HG03196 (cell line): Measurements from ENCODE around the gene IFNA10.
"Not testable (repeated sequence)": the region's sequence is repeated elsewhere in the genome, so short reads cannot be mapped to it uniquely, and the experiment has no call there.

Experiments
- ATAC-seq: cut with Tn5 transposase; IDR thresholded peaks from one replicate; pipeline ENCODE4 v1.9.1; 2021; ENCODE audit not compliant: unreplicated experiment

IFNA10 gene

GRCh38 chr9:21207043-21207442 is at the start of gene IFNA10:
Gene IFNA10 (minus strand): TSS chr9:21207143. CDS start chr9:21207097, 46 bp downstream.
- not testable (repeated sequence) for ATAC-seq

GRCh38 chr9:21255538-21256212 is 48.7 kb upstream of the IFNA10 start:
- ATAC-seq: no peak

GRCh38 chr9:21252721-21253547 is 46.0 kb upstream of the IFNA10 start:
- ATAC-seq: peak; percentile 73

GRCh38 chr9:21251638-21252037 is 44.7 kb upstream of the IFNA10 start:
- ATAC-seq: no peak

GRCh38 chr9:21251190-21251589 is 44.2 kb upstream of the IFNA10 start:
- no peak for ATAC-seq

- ATAC-seq: no peak
Measured at GRCh38 chr9:21244836-21245235, 37.9 kb upstream of the IFNA10 start.

GRCh38 chr9:21239911-21240310 is 33.0 kb upstream of the IFNA10 start, which contains the start of gene IFNA14:
Gene IFNA14 (minus strand): TSS chr9:21240005. CDS start chr9:21239935, 70 bp downstream.
- no peak for ATAC-seq

- not testable (repeated sequence) for ATAC-seq
Measured at GRCh38 chr9:21236360-21236714, 29.4 kb upstream of the IFNA10 start.

- peak; percentile 78 for ATAC-seq
Measured at GRCh38 chr9:21235468-21236359, 28.8 kb upstream of the IFNA10 start.

- ATAC-seq: no peak
Measured at GRCh38 chr9:21234153-21234687, 27.3 kb upstream of the IFNA10 start.

- no peak for ATAC-seq
Measured at GRCh38 chr9:21233258-21233657, 26.3 kb upstream of the IFNA10 start.

- ATAC-seq: no peak
Measured at GRCh38 chr9:21228122-21228521, 21.2 kb upstream of the IFNA10 start, which contains the start of gene IFNA17. Gene IFNA17 (minus strand): TSS chr9:21228222. CDS start chr9:21228173, 49 bp downstream.

GRCh38 chr9:21217211-21217610 is 10.3 kb upstream of the IFNA10 start, which contains the start of gene IFNA16:
Gene IFNA16 (minus strand): TSS chr9:21217311. CDS start chr9:21217305, 6 bp downstream.
- ATAC-seq: not testable (repeated sequence)

- ATAC-seq: not testable (repeated sequence)
Measured at GRCh38 chr9:21213411-21214326, 6.7 kb upstream of the IFNA10 start.

GRCh38 chr9:21212160-21212559 is 5.2 kb upstream of the IFNA10 start:
- ATAC-seq: not testable (repeated sequence)

GRCh38 chr9:21210782-21211181 is 3.8 kb upstream of the IFNA10 start:
- ATAC-seq: not testable (repeated sequence)

GRCh38 chr9:21210311-21210710 is 3.4 kb upstream of the IFNA10 start:
- ATAC-seq: no peak

GRCh38 chr9:21205204-21205603 is 1.7 kb downstream of the IFNA10 start:
- no peak for ATAC-seq

- not testable (repeated sequence) for ATAC-seq
Measured at GRCh38 chr9:21202105-21202504, 4.8 kb downstream of the IFNA10 start, which contains the start of gene IFNA7. Gene IFNA7 (minus strand): TSS chr9:21202205. CDS start chr9:21202165, 40 bp downstream.
